A549 (cell line): ENCODE measurements around the gene RPS6KC1. TPM values are rescaled to one million over a fixed set of nuclear protein-coding genes. Genes with fewer than 3 reads are reported as not detected.
A peak's percentile ranks its signal among the peaks of the same experiment; 100 is the strongest.

Source experiments
- ATAC-seq, 2 experiments: fragments of 200-7000 bp in 1 of 2; fragments of >200 bp in 1 of 2; cut with Nextera tagmentation in 1 of 2; cut with Tn5 transposase in 1 of 2; 3 replicates each; pipeline versions ENCODE4 v1.8.0 to v1.9.1; 2018 to 2020; ENCODE audit warnings: mild to moderate bottlenecking in 1 of 2, moderate library complexity in 1 of 2
- CTCF ChIA-PET: fragments of 300-600 bp; sonication (Branson Sonifier 250); formaldehyde crosslinking; extraction: SDS; loops from one replicate; lab custom pipeline; 2021; ENCODE audit warnings: antibody characterized with exemption, inconsistent platforms; lab: Yijun Ruan, JAX
- POLR2A ChIA-PET: fragments of 350-600 bp; formaldehyde crosslinking; extraction: SDS; loops from one replicate; lab custom pipeline; 2021; ENCODE audit warnings: antibody characterized with exemption, inconsistent platforms; lab: Yijun Ruan, JAX
- DNase-seq, 2 experiments: peaks; one replicate each; pipeline versions ENCODE4 v3.0.0 to v3.0.0-alpha.2; 2011 to 2016; ENCODE audit warnings: low read depth in 1 of 2, low spot score in 1 of 2
- FAIRE-seq: peaks from 2 replicates; lab custom pipeline; 2011; peaks lifted over from hg19 to GRCh38; lab: Jason Lieb, UNC
- H3K27ac ChIP-seq, 2 experiments: fragments of >200 bp; sonication (Bioruptor Twin); formaldehyde crosslinking; 3 replicates each; pipeline ENCODE4 v1.5.1; 2016 to 2017
- H3K4me1 ChIP-seq: fragments of >200 bp; sonication (Bioruptor Twin); formaldehyde crosslinking; 3 replicates; pipeline ENCODE4 v1.6.1; 2016
- H3K4me2 ChIP-seq: fragments of >200 bp; sonication (Bioruptor Twin); formaldehyde crosslinking; 3 replicates; pipeline ENCODE4 v1.6.1; 2016
- H3K4me3 ChIP-seq: fragments of >200 bp; sonication (Bioruptor Twin); formaldehyde crosslinking; 3 replicates; pipeline ENCODE4 v1.5.1; 2016
- H3K9me3 ChIP-seq: fragments of >200 bp; sonication (Bioruptor Twin); formaldehyde crosslinking; 3 replicates; pipeline ENCODE4 v1.6.1; 2016
- CTCF ChIP-seq: fragments of >200 bp; sonication (Bioruptor Twin); formaldehyde crosslinking; IDR thresholded peaks from 3 replicates; pipeline ENCODE4 v1.5.1; 2016
- EHF ChIP-seq: fragments of 250-450 bp; sonication (Bioruptor Pico); IDR thresholded peaks from 2 replicates; pipeline ENCODE4 v1.5.0; 2020; ENCODE audit warnings: mild to moderate bottlenecking
- GATA3 ChIP-seq: IDR thresholded peaks from 2 replicates; pipeline ENCODE4 v1.6.1; 2012; ENCODE audit warnings: borderline replicate concordance
- HEYL ChIP-seq: fragments of 250-450 bp; sonication (Bioruptor Pico); IDR thresholded peaks from 2 replicates; pipeline ENCODE4 v1.8.0; 2021; ENCODE audit warnings: mild to moderate bottlenecking, moderate library complexity
- HMGXB4 ChIP-seq: fragments of 250-450 bp; sonication (Bioruptor Pico); IDR thresholded peaks from 2 replicates; pipeline ENCODE4 v1.5.0; 2021; ENCODE audit warnings: mild to moderate bottlenecking, moderate library complexity, borderline replicate concordance
- HOXB5 ChIP-seq: fragments of 250-450 bp; sonication (Bioruptor Pico); IDR thresholded peaks from 2 replicates; pipeline ENCODE4 v1.5.0; 2020; ENCODE audit warnings: mild to moderate bottlenecking, moderate library complexity
- MAFK ChIP-seq: fragments of 450-650 bp; IDR thresholded peaks from 2 replicates; pipeline ENCODE4 v1.6.1; 2014; ENCODE audit not compliant: partially characterized antibody
- MYC ChIP-seq: IDR thresholded peaks from 2 replicates; pipeline ENCODE4 v1.6.1; 2012; ENCODE audit warnings: mild to moderate bottlenecking, inconsistent platforms, low read length, improper control_type of control experiment, borderline replicate concordance
- NFE2L2 ChIP-seq: fragments of 150-350 bp; conservative IDR thresholded peaks from 2 replicates; pipeline ENCODE4 v1.6.1; 2014; ENCODE audit warnings: low read length
- NPAS2 ChIP-seq: fragments of 250-450 bp; sonication (Bioruptor Pico); IDR thresholded peaks from 2 replicates; pipeline ENCODE4 v1.8.0; 2022; ENCODE audit warnings: mild to moderate bottlenecking, moderate library complexity, borderline replicate concordance
- PHF8 ChIP-seq: fragments of 200-600 bp; sonication (generic); IDR thresholded peaks from 2 replicates; pipeline ENCODE4 v1.6.1; 2016; ENCODE audit warnings: low read depth, mild to moderate bottlenecking, antibody characterized with exemption, moderate library complexity, borderline replicate concordance
- POLR2A ChIP-seq: IDR thresholded peaks from 2 replicates; pipeline ENCODE4 v1.6.1; 2012; ENCODE audit warnings: mild to moderate bottlenecking, low read length
- POLR2AphosphoS2 ChIP-seq: conservative IDR thresholded peaks from 2 replicates; pipeline ENCODE4 v1.6.1; 2012; ENCODE audit warnings: low read length, improper control_type of control experiment, inconsistent platforms
- RAD21 ChIP-seq, 2 experiments: fragments of >200 bp in 1 of 2; sonication (Bioruptor Twin) in 1 of 2; formaldehyde crosslinking in 1 of 2; IDR thresholded peaks in 1 of 2; conservative IDR thresholded peaks in 1 of 2; 2 replicates in 1 of 2; 3 replicates in 1 of 2; pipeline ENCODE4 v1.6.1; 2012 to 2018; ENCODE audit warnings: inconsistent platforms in 1 of 2
- ZFP36 ChIP-seq: fragments of 450-650 bp; IDR thresholded peaks from 2 replicates; pipeline ENCODE4 v1.6.1; 2014; ENCODE audit warnings: borderline replicate concordance; ENCODE audit not compliant: partially characterized antibody
- ZSCAN20 ChIP-seq: fragments of 250-450 bp; sonication (Bioruptor Pico); IDR thresholded peaks from 2 replicates; pipeline ENCODE4 v1.8.0; 2022; ENCODE audit warnings: mild to moderate bottlenecking, moderate library complexity
- WGBS: methylation state at CpG from one replicate; pipeline ENCODE4 v1.1.6; 2017; ENCODE audit errors: missing lambda C conversion rate; 5-methylcytosine and 5-hydroxymethylcytosine counted together
- polyA plus RNA-seq, 4 experiments: library from polyadenylated mRNA; depleted of rRNA in 3 of 4; stranded (reverse); fragments of >200 nt; fragmentation: RNase III in 1 of 4; extraction: RNeasy Plus Mini Kit Qiagen cat#74134 plus additional on column Dnase treatment in 1 of 4; gene quantifications; 2 replicates in 3 of 4; 3 replicates in 1 of 4; pipeline ENCODE4 v1.2.3, GENCODE V29; 2011 to 2017

The RPS6KC1 gene
- polyA plus RNA-seq, 2 of the 4 experiments (the other 2 are of a cell fraction): 11.7 to 25.4 TPM

GRCh38 chr1:213067352-213067751 lies 16.3 kb downstream of the RPS6KC1 start:
- CTCF ChIA-PET: no interaction called here
- TF ChIP-seq ZSCAN20 (CRISPR knock-in tag) (no peak), HEYL (CRISPR knock-in tag) (no peak), CTCF (no peak), HMGXB4 (CRISPR knock-in tag) (no peak), EHF (CRISPR knock-in tag) (no peak), POLR2A (no peak), GATA3 (no peak), POLR2AphosphoS2 (no peak), MYC (no peak)
- FAIRE-seq (no peak), DNase-seq (no peak), ATAC-seq (no peak; a peak in 1 of 6 replicates)
- Histone ChIP-seq H3K4me2 (no peak overlapping the region), H3K9me3 (no peaks in the 10 kb centered on the region), H3K4me3 (no peak overlapping the region), H3K27ac (no peak overlapping the region), H3K4me1 (peaks cover 9% of the 10 kb centered on the region; the same call in 2 of the 3 replicates)
- WGBS: 92% methylated on average over 1 of the region's 1 CpG
- POLR2A ChIA-PET: no interaction called here

- ChIA-PET POLR2A (no interaction called here), CTCF (interaction anchor here (1.4 kb wide), 1 partner anchor 8 kb away, joined by 3 read pairs; no protein-coding TSS in a partner anchor)
- Histone ChIP-seq H3K4me3 (no peak overlapping the region), H3K4me2 (peak overlapping the region; percentile 41; the same call in 2 of the 3 replicates), H3K27ac (no peak overlapping the region), H3K9me3 (no peaks in the 10 kb centered on the region)
- FAIRE-seq (no peak), ATAC-seq (peak in 1 of 2 experiments; percentile 77; a peak in 3 of 6 replicates)
- TF ChIP-seq PHF8: no peak
- TF ChIP-seq ZFP36: no peak
- no peak for TF ChIP-seq POLR2A
- peak; percentile 30 to 32; a peak in 3 of 5 replicates for TF ChIP-seq RAD21 (conservative IDR thresholded peaks at IDR 0.05 in 1 of 2, IDR thresholded peaks at IDR 0.05 in 1 of 2)
- peak; percentile 18; the same call in 1 of the 3 replicates for TF ChIP-seq CTCF
- TF ChIP-seq NPAS2 (CRISPR knock-in tag): no peak
- no peak for TF ChIP-seq HOXB5
- TF ChIP-seq NFE2L2: no peak
- TF ChIP-seq, all 56 proteins: peak for 2
- peak in 1 of 2 experiments; percentile 34 for DNase-seq
- H3K4me1 ChIP-seq: peaks cover 9% of the 10 kb centered on the region; the same call in 2 of the 3 replicates
- WGBS: 58% methylated on average over 2 of the region's 2 CpGs
Measured at GRCh38 chr1:213070406-213070805, 19.4 kb downstream of the RPS6KC1 start.

- Histone ChIP-seq H3K4me1 (peaks cover under 1% of the 10 kb centered on the region; the same call in 1 of the 3 replicates), H3K4me3 (no peak overlapping the region), H3K27ac (no peak overlapping the region), H3K4me2 (no peak overlapping the region), H3K9me3 (no peaks in the 10 kb centered on the region)
- 89% methylated on average over 2 of the region's 2 CpGs for WGBS
- ChIA-PET POLR2A (no interaction called here), CTCF (interaction anchor here (1.2 kb wide), 1 partner anchor 10 kb away, joined by 3 read pairs; no protein-coding TSS in a partner anchor)
- no peak for DNase-seq
- peak; percentile 64 to 68; a peak in 4 of 6 replicates for ATAC-seq
- FAIRE-seq: no peak
- TF ChIP-seq ZSCAN20 (CRISPR knock-in tag) (no peak), MAFK (peak; percentile 30)
Measured at GRCh38 chr1:213075725-213076124, 24.7 kb downstream of the RPS6KC1 start.
